DMS153 (cell line): Measurements from ENCODE around the gene GPATCH8.
"Not testable (repeated sequence)": the region's sequence is repeated elsewhere in the genome, so short reads cannot be mapped to it uniquely, and the experiment has no call there.

Experiments
- DNase-seq: peaks from one replicate; lab custom pipeline; 2025; lab: John Stamatoyannopoulos, UW

Gene GPATCH8

GRCh38 chr17:44503147-44504029, at the start of gene GPATCH8:
Gene GPATCH8, minus strand, starts transcription at chr17:44503406. Its CDS starts 36 bp downstream, at chr17:44503370.
- peak; percentile 95 for DNase-seq

- DNase-seq: no peak
Observed at GRCh38 chr17:44552361-44552760, 49.2 kb upstream of the GPATCH8 start.

- no peak for DNase-seq
Observed at GRCh38 chr17:44549686-44550085, 46.5 kb upstream of the GPATCH8 start.

GRCh38 chr17:44548376-44549230, 45.4 kb upstream of the GPATCH8 start:
- DNase-seq: no peak

- DNase-seq: no peak
Observed at GRCh38 chr17:44547625-44548267, 44.5 kb upstream of the GPATCH8 start.

GRCh38 chr17:44546671-44547606, 43.7 kb upstream of the GPATCH8 start:
- no peak for DNase-seq

- DNase-seq: no peak
Observed at GRCh38 chr17:44543905-44544523, 40.8 kb upstream of the GPATCH8 start.

GRCh38 chr17:44543213-44543904, 40.2 kb upstream of the GPATCH8 start:
- DNase-seq: no peak

GRCh38 chr17:44541884-44542581, 38.8 kb upstream of the GPATCH8 start:
- DNase-seq: no peak

GRCh38 chr17:44540246-44541084, 37.3 kb upstream of the GPATCH8 start:
- no peak for DNase-seq

GRCh38 chr17:44539673-44540072, 36.5 kb upstream of the GPATCH8 start:
- no peak for DNase-seq

GRCh38 chr17:44537922-44538321, 34.7 kb upstream of the GPATCH8 start:
- not testable (repeated sequence) for DNase-seq

- DNase-seq: no peak
Observed at GRCh38 chr17:44536090-44536953, 33.1 kb upstream of the GPATCH8 start.

- peak; percentile 53 for DNase-seq
Observed at GRCh38 chr17:44533533-44534246, 30.5 kb upstream of the GPATCH8 start.

GRCh38 chr17:44530896-44531418, 27.8 kb upstream of the GPATCH8 start:
- DNase-seq: no peak

GRCh38 chr17:44529864-44530263, 26.7 kb upstream of the GPATCH8 start:
- no peak for DNase-seq

- DNase-seq: no peak
Observed at GRCh38 chr17:44527954-44528353, 24.7 kb upstream of the GPATCH8 start.
